Sigmoid colon (tissue), 7 donors: ENCODE measurements around the gene PIK3IP1. TPM values are rescaled to one million over a fixed set of nuclear protein-coding genes. Genes with fewer than 3 reads are reported as not detected.

Experiments used
- DNase-seq: peaks from one replicate; pipeline ENCODE4 v3.0.0-alpha.2; 2019
- H3K27ac ChIP-seq, 4 donors: fragments of 200-600 bp; sonication (generic); one replicate each; pipeline ENCODE4 v1.5.1; 2016 to 2019; ENCODE audit warnings: mild to moderate bottlenecking in 1 of 4
- H3K27me3 ChIP-seq, 3 donors: fragments of 200-600 bp; sonication (generic); one replicate each; pipeline ENCODE4 v1.5.1; 2019; ENCODE audit warnings: mild to moderate bottlenecking in 1 of 3
- H3K36me3 ChIP-seq, 4 donors: fragments of 200-600 bp; sonication (generic); one replicate each; pipeline ENCODE4 v1.5.1; 2016 to 2019
- H3K4me1 ChIP-seq, 4 donors: fragments of 200-600 bp; sonication (generic); one replicate each; pipeline ENCODE4 v1.5.1; 2017 to 2019
- H3K4me3 ChIP-seq, 4 donors: fragments of 200-600 bp; sonication (generic); one replicate each; pipeline ENCODE4 v1.5.1; 2017 to 2019; ENCODE audit warnings: mild to moderate bottlenecking in 2 of 4, moderate library complexity in 1 of 4
- H3K9me3 ChIP-seq, 4 donors: fragments of 200-600 bp in 3 of 4; sonication (generic) in 3 of 4; one replicate each; pipeline versions ENCODE4 v1.5.1 to v1.6.1; 2013 to 2019
- CTCF ChIP-seq, 4 experiments: fragments of 450-650 bp in 3 of 4; fragments of 200-600 bp in 1 of 4; IDR thresholded peaks; one replicate each; pipeline ENCODE4 v1.5.1; 2016 to 2019; ENCODE audit warnings: antibody characterized with exemption in 4 of 4, mild to moderate bottlenecking in 3 of 4, moderate library complexity in 2 of 4
- EP300 ChIP-seq, 4 donors: sonication (generic); formaldehyde crosslinking; IDR thresholded peaks; one replicate each; pipeline ENCODE4 v1.6.1; 2017; ENCODE audit warnings: antibody characterized with exemption in 4 of 4
- POLR2A ChIP-seq, 2 donors: fragments of 450-650 bp; IDR thresholded peaks; one replicate each; pipeline ENCODE4 v1.6.1; 2016; ENCODE audit warnings: antibody characterized with exemption in 2 of 2, mild to moderate bottlenecking in 2 of 2, moderate library complexity in 2 of 2
- POLR2AphosphoS5 ChIP-seq, 4 donors: sonication (generic); formaldehyde crosslinking; IDR thresholded peaks; one replicate each; pipeline ENCODE4 v1.6.1; 2017; ENCODE audit warnings: antibody characterized with exemption in 4 of 4
- WGBS, 2 donors: extraction: QIAGEN DNeasy Blood & Tissue Kit; methylation state at CpG; one replicate each; pipeline ENCODE4 v1.1.7; 2013; 5-methylcytosine and 5-hydroxymethylcytosine counted together
- intact Hi-C: fragments of 100-400 bp; cut with DNase I; formaldehyde crosslinking; loops from one replicate; pipeline ENCODE4 v1.15.1; 2023
- polyA plus RNA-seq, 3 donors: library from polyadenylated mRNA; stranded (reverse); fragments of 200-250 nt; gene quantifications; one replicate each; pipeline ENCODE4 v1.2.3, GENCODE V29; 2013
- total RNA-seq, 4 donors: library from RNA; depleted of rRNA; stranded (reverse); fragments of >200 nt; gene quantifications; one replicate each; pipeline ENCODE4 v1.1.0, GENCODE V29; 2016
- donor health status: healthy with polysubstance abuse.
- donor health status: Bipolar disorder and iron deficiency.
- donor health status: healthy.

PIK3IP1 gene
- total RNA-seq, result 10 to 100 TPM; 32.4 to 55.0 (median 50.3) TPM
- polyA plus RNA-seq, result 10 to 100 TPM in 1 of 3 donors, 1 to 10 TPM in 2; 5.8 to 87.6 (median 6.0) TPM

- H3K4me1 ChIP-seq, result peaks cover 0 to 72% (median 66%) of the 10 kb centered on the region in 4 donors
- peak within 1 kb of the TSS; percentile 71 to 87 (median 82) for H3K4me3 ChIP-seq
- intact Hi-C loops, result loop anchor here (1.0 kb wide), 1 partner anchor 21 kb away; no protein-coding TSS in a partner anchor
- DNase-seq, result peak; percentile 96
- no peaks in the 10 kb centered on the region for H3K27me3 ChIP-seq
- H3K27ac ChIP-seq, result peak within 1 kb of the TSS; percentile 92 to 98 (median 97)
- peak in 1 of 4 donors; percentile 52 for TF ChIP-seq EP300 (IDR thresholded peaks at IDR 0.05)
- peak; percentile 90 to 94 for TF ChIP-seq POLR2A (IDR thresholded peaks at IDR 0.05)
- TF ChIP-seq CTCF (IDR thresholded peaks at IDR 0.05), result peak in 2 of 4 experiments; percentile 40 to 72
- peak; percentile 88 to 99 (median 97) for TF ChIP-seq POLR2AphosphoS5 (IDR thresholded peaks at IDR 0.05)
- peaks cover 15 to 24% (median 21%) of the 10 kb centered on the region in 4 donors for H3K36me3 ChIP-seq
- no peaks in the 10 kb centered on the region for H3K9me3 ChIP-seq
- WGBS, 2 donors, result 23 to 24% methylated on average over 19 of the region's 19 CpGs
These were observed at the start of gene PIK3IP1 for GRCh38 chr22:31292236-31292989. Gene PIK3IP1 (minus strand): TSS chr22:31292488. CDS start chr22:31292344, 144 bp downstream.

- peaks cover 8 to 56% (median 17%) of the 10 kb centered on the region in 4 donors for H3K36me3 ChIP-seq
- WGBS, 2 donors, result 64 to 82% methylated on average over 14 of the region's 14 CpGs
- TF ChIP-seq POLR2A (IDR thresholded peaks at IDR 0.05) (no peak), CTCF (IDR thresholded peaks at IDR 0.05) (no peak), POLR2AphosphoS5 (IDR thresholded peaks at IDR 0.05) (no peak), EP300 (IDR thresholded peaks at IDR 0.05) (no peak)
- no peak for DNase-seq
- H3K27me3 ChIP-seq, result no peaks in the 10 kb centered on the region
- intact Hi-C loops, result no loop called here
- no peak overlapping the region for H3K4me3 ChIP-seq
- no peaks in the 10 kb centered on the region for H3K9me3 ChIP-seq
- peak overlapping the region in 1 of 4 donors; percentile 10 for H3K27ac ChIP-seq
- peaks cover 0 to 49% (median 35%) of the 10 kb centered on the region in 4 donors for H3K4me1 ChIP-seq
These were observed 49.2 kb upstream of the PIK3IP1 start for GRCh38 chr22:31341386-31342088.

GRCh38 chr22:31340765-31341247, 48.5 kb upstream of the PIK3IP1 start:
- DNase-seq, result no peak
- Histone ChIP-seq H3K27ac (no peak overlapping the region), H3K4me3 (no peak overlapping the region), H3K4me1 (peaks cover 0 to 49% (median 35%) of the 10 kb centered on the region in 4 donors), H3K9me3 (no peaks in the 10 kb centered on the region), H3K36me3 (peaks cover 8 to 60% (median 19%) of the 10 kb centered on the region in 4 donors), H3K27me3 (no peaks in the 10 kb centered on the region)
- intact Hi-C loops, result no loop called here
- 5 to 31% methylated on average over 2 of the region's 2 CpGs for WGBS, 2 donors
- TF ChIP-seq POLR2AphosphoS5 (IDR thresholded peaks at IDR 0.05) (no peak), EP300 (IDR thresholded peaks at IDR 0.05) (no peak), POLR2A (IDR thresholded peaks at IDR 0.05) (no peak), CTCF (IDR thresholded peaks at IDR 0.05) (no peak)

GRCh38 chr22:31340360-31340759, 48.1 kb upstream of the PIK3IP1 start:
- Histone ChIP-seq H3K4me1 (peaks cover 0 to 45% (median 33%) of the 10 kb centered on the region in 4 donors), H3K36me3 (peaks cover 11 to 64% (median 23%) of the 10 kb centered on the region in 4 donors), H3K4me3 (no peak overlapping the region), H3K27ac (no peak overlapping the region), H3K27me3 (no peaks in the 10 kb centered on the region), H3K9me3 (no peaks in the 10 kb centered on the region)
- TF ChIP-seq CTCF (IDR thresholded peaks at IDR 0.05) (no peak), EP300 (IDR thresholded peaks at IDR 0.05) (no peak), POLR2AphosphoS5 (IDR thresholded peaks at IDR 0.05) (no peak), POLR2A (IDR thresholded peaks at IDR 0.05) (no peak)
- intact Hi-C loops, result no loop called here
- DNase-seq, result no peak
- 73 to 89% methylated on average over 6 of the region's 6 CpGs for WGBS, 2 donors
